Activated CD8-positive, alpha-beta T cell treated with anti-CD3 and anti-CD28 coated beads for 36 hours (primary cell): ENCODE results near the gene PCDH1. TPM values are rescaled to one million over a fixed set of nuclear protein-coding genes. Genes with fewer than 3 reads are reported as not detected.
"Not testable (repeated sequence)": the region's sequence is repeated elsewhere in the genome, so short reads cannot be mapped to it uniquely, and the experiment has no call there.

Experiments
- ATAC-seq: fragments of 200-7000 bp; cut with Tn5 transposase; one replicate; pipeline ENCODE4 v1.10.0; 2021; ENCODE audit warnings: mild to moderate bottlenecking, moderate library complexity
- CTCF ChIA-PET: fragments of 350-600 bp; sonication (Branson Sonifier 250); formaldehyde crosslinking; loops from one replicate; lab custom pipeline; 2021; ENCODE audit warnings: antibody characterized with exemption; lab: Charles Lee
- POLR2A ChIA-PET: fragments of 350-600 bp; sonication (Branson Sonifier 250); formaldehyde crosslinking; loops from one replicate; lab custom pipeline; 2021; ENCODE audit warnings: antibody characterized with exemption; lab: Charles Lee
- DNase-seq: peaks from one replicate; pipeline ENCODE4 v3.0.0-alpha.2; 2020
- H3K27ac Mint-ChIP-seq: one replicate; pipeline ENCODE4 v1.8.0; 2021; ENCODE audit warnings: mild to moderate bottlenecking, mixed read lengths
- H3K27me3 Mint-ChIP-seq: one replicate; pipeline ENCODE4 v1.8.0; 2021; ENCODE audit warnings: mixed read lengths
- H3K36me3 Mint-ChIP-seq: one replicate; pipeline ENCODE4 v1.8.0; 2021; ENCODE audit warnings: low read depth, mixed read lengths
- H3K4me1 Mint-ChIP-seq: one replicate; pipeline ENCODE4 v1.8.0; 2021; ENCODE audit warnings: low read depth, mixed read lengths
- H3K4me3 Mint-ChIP-seq: one replicate; pipeline ENCODE4 v1.8.0; 2021; ENCODE audit warnings: mild to moderate bottlenecking, moderate library complexity, mixed read lengths
- H3K9me3 Mint-ChIP-seq: one replicate; pipeline ENCODE4 v1.8.0; 2021; ENCODE audit warnings: mixed read lengths
- intact Hi-C: fragments of 100-400 bp; cut with micrococcal nuclease; formaldehyde crosslinking; loops from one replicate; pipeline ENCODE4 v1.10.0; 2022
- total RNA-seq, 2 experiments: library from RNA; stranded (reverse); gene quantifications; one replicate each; pipeline ENCODE4 v1.2.3, GENCODE V29; 2021
- TF ChIP-seq, protein P1 (sequence below): fragments of 200-600 bp; IDR thresholded peaks from one replicate; pipeline ENCODE4 v1.8.0; 2022; ENCODE audit warnings: antibody characterized with exemption, mild to moderate bottlenecking

PCDH1 gene
- total RNA-seq, 2 experiments from 2014 or later, result 0.87 TPM; not detected in 1

- peaks cover 2% of the 10 kb centered on the region for H3K4me1 Mint-ChIP-seq
- DNase-seq, result no peak
- CTCF ChIA-PET, result interaction anchor here (0.7 to 1.0 kb wide), 2 partner anchors 90 to 213 kb away, joined by 3 read pairs; no protein-coding TSS in a partner anchor
- peaks cover 9% of the 10 kb centered on the region for H3K27me3 Mint-ChIP-seq
- H3K4me3 Mint-ChIP-seq, result no peak overlapping the region
- TF ChIP-seq, protein P1, sequence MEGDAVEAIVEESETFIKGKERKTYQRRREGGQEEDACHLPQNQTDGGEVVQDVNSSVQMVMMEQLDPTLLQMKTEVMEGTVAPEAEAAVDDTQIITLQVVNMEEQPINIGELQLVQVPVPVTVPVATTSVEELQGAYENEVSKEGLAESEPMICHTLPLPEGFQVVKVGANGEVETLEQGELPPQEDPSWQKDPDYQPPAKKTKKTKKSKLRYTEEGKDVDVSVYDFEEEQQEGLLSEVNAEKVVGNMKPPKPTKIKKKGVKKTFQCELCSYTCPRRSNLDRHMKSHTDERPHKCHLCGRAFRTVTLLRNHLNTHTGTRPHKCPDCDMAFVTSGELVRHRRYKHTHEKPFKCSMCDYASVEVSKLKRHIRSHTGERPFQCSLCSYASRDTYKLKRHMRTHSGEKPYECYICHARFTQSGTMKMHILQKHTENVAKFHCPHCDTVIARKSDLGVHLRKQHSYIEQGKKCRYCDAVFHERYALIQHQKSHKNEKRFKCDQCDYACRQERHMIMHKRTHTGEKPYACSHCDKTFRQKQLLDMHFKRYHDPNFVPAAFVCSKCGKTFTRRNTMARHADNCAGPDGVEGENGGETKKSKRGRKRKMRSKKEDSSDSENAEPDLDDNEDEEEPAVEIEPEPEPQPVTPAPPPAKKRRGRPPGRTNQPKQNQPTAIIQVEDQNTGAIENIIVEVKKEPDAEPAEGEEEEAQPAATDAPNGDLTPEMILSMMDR, result no peak
- H3K36me3 Mint-ChIP-seq, result no peaks in the 10 kb centered on the region
- POLR2A ChIA-PET, result interaction anchor here (0.9 kb wide), 1 partner anchor 39 kb away, joined by 3 read pairs; no protein-coding TSS in a partner anchor
- intact Hi-C loops, result no loop called here
- no peaks in the 10 kb centered on the region for H3K9me3 Mint-ChIP-seq
- ATAC-seq, result no peak
- H3K27ac Mint-ChIP-seq, result no peak overlapping the region
These were observed 26.3 kb upstream of the PCDH1 start for GRCh38 chr5:141904551-141904950.

DNA sequence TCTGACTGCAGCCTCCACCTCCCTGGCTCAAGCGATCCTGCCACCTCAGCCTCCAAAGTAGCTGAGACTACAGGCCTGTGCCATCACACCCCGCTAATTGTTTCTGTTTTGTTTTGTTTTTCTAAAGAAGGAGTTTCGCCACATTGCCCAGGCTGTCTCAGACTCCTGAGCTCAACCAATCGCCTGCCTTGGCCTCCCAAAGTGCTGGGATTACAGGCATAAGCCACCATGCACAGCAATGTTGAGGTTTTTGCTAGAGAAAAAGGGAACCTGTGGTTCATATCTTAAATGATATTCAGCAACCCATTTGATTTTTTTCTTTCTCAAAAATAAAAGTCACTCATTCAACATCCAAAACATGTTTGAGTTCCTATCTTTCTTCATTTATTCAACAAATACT, 25.1 kb upstream of the PCDH1 start:
- ATAC-seq (no peak), DNase-seq (no peak)
- intact Hi-C loops, result no loop called here
- ChIA-PET POLR2A (no interaction called here), CTCF (interaction anchor here (1.2 to 1.3 kb wide), 2 partner anchors 145 to 202 kb away, joined by 4 read pairs; no protein-coding TSS in a partner anchor)
- no peak overlapping the region for H3K4me3 Mint-ChIP-seq
- H3K27ac Mint-ChIP-seq, result no peak overlapping the region
- H3K36me3 Mint-ChIP-seq, result no peaks in the 10 kb centered on the region
- H3K4me1 Mint-ChIP-seq, result no peaks in the 10 kb centered on the region
- H3K9me3 Mint-ChIP-seq, result no peaks in the 10 kb centered on the region
- peaks cover 7% of the 10 kb centered on the region for H3K27me3 Mint-ChIP-seq
- TF ChIP-seq, protein P1, result no peak

DNA sequence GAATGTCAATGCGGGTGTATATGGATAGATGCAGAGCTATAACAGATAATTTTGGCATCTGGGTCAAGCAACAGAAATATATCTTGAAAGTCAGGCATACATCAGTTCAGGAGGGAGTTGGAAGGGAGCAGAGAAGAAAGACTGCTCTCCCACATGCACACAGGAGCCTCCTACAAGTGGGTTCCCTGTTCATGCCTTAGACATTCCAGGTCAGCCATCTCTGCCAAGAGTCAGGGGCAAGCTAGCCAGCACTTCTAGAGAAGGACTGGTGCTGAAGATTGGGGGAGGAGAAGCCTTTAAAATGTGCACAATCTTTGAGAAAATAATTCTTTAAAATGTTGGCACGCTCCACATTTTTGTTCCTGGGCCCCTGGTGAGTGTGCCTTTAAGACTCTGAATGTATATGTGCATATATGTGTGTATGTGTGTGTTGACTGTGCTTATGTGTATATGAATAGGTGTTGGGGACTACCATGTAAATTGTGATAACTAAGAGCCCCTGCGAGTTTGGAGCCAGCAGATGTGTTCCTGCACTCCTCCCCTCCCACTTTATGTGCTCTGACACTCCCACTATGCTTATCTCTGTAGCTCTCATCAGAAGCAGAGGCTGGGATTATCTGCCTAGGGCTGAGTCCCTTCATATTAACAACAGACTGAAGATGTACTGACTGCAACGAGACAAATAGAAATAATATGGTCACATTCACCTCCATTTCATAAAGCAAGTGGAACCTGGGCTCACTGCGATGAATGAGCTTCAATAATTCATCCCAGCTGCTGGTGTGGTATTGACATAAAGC, 24.0 kb upstream of the PCDH1 start:
- H3K4me1 Mint-ChIP-seq, result no peaks in the 10 kb centered on the region
- ATAC-seq (no peak), DNase-seq (no peak)
- no peak overlapping the region for H3K27ac Mint-ChIP-seq
- H3K9me3 Mint-ChIP-seq, result no peaks in the 10 kb centered on the region
- TF ChIP-seq, protein P1, result no peak
- ChIA-PET POLR2A (no interaction called here), CTCF (interaction anchor here (1.2 to 1.3 kb wide), 3 partner anchors 58 to 201 kb away, joined by 3 to 4 read pairs (median 4); no protein-coding TSS in a partner anchor)
- no peaks in the 10 kb centered on the region for H3K36me3 Mint-ChIP-seq
- H3K4me3 Mint-ChIP-seq, result no peak overlapping the region
- intact Hi-C loops, result no loop called here
- peaks cover 7% of the 10 kb centered on the region for H3K27me3 Mint-ChIP-seq

DNA sequence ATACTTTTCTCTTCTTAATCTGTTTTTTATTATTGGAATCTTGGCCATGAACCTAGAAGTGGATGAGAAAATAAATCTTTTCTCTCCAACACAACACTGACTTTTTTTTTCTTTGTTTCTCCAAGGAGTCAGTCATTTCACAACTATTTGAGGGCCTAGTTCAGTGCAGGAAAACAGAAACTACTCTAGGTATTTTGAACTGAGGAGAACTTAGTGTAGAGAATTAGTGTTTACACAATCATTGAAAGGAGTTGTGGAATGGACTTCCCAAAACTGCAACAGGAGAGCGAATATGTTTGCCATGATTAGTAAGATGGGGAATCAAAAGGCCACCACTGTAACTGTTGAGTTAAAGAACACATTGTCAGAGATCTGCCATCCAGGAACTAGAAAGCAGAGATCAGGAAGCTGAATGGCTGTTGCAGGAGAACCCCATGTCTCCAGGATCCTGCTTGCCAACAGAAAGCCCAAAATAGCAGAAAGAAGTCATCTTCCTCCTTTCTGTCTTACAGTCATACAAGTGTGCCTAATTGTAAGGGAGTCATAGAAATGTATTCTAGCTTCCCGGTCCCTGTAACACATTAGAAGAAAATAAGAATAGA, 20.3 kb upstream of the PCDH1 start:
- Mint-ChIP-seq H3K4me1 (no peaks in the 10 kb centered on the region), H3K27ac (no peak overlapping the region), H3K9me3 (no peaks in the 10 kb centered on the region), H3K36me3 (no peaks in the 10 kb centered on the region), H3K27me3 (peaks cover 6% of the 10 kb centered on the region), H3K4me3 (no peak overlapping the region)
- POLR2A ChIA-PET, result no interaction called here
- CTCF ChIA-PET, result interaction anchor here (2.2 kb wide), 1 partner anchor 62 kb away, joined by 12 read pairs; no protein-coding TSS in a partner anchor
- intact Hi-C loops, result no loop called here
- TF ChIP-seq, protein P1, result no peak
- ATAC-seq, result no peak
- no peak for DNase-seq

- ChIA-PET POLR2A (no interaction called here), CTCF (interaction anchor here (0.8 to 1.4 kb wide), 3 partner anchors 18 to 77 kb away, joined by 3 read pairs; no protein-coding TSS in a partner anchor)
- Mint-ChIP-seq H3K27ac (no peak overlapping the region), H3K9me3 (no peaks in the 10 kb centered on the region), H3K4me3 (no peak overlapping the region), H3K27me3 (peaks cover 5% of the 10 kb centered on the region), H3K4me1 (no peaks in the 10 kb centered on the region), H3K36me3 (no peaks in the 10 kb centered on the region)
- DNase-seq (no peak), ATAC-seq (no peak)
- intact Hi-C loops, result no loop called here
- TF ChIP-seq, protein P1, result no peak
These were observed 19.2 kb upstream of the PCDH1 start for GRCh38 chr5:141897425-141897824.

GRCh38 chr5:141890429-141890828, 12.2 kb upstream of the PCDH1 start:
- peaks cover 19% of the 10 kb centered on the region for H3K27me3 Mint-ChIP-seq
- POLR2A ChIA-PET, H3K9me3 Mint-ChIP-seq, H3K4me3 Mint-ChIP-seq, H3K27ac Mint-ChIP-seq, intact Hi-C loops, H3K4me1 Mint-ChIP-seq, DNase-seq, ATAC-seq, H3K36me3 Mint-ChIP-seq: not testable (repeated sequence)
- CTCF ChIA-PET, result interaction anchor here (0.9 to 4.2 kb wide), 10 partner anchors 11 to 221 kb away, joined by 3 to 35 read pairs (median 4); partner anchors contain the start of genes PCDH1, PCDH12 and RNF14
